ENCODE results near the gene GLIPR1L1. TPM values are rescaled to one million over a fixed set of nuclear protein-coding genes. Genes with fewer than 3 reads are reported as not detected.

GLIPR1L1 gene
- total RNA-seq (2014; rRNA removed; shearing (Covaris generic)), result not detected in 2 replicates

GRCh38 chr12:75334384-75335030, at the start of gene GLIPR1L1:
Gene GLIPR1L1 (plus strand): TSS chr12:75334670. CDS start chr12:75334729, 59 bp downstream.
- peak; percentile 94 for DNase-seq (ENCODE audit: low spot score)
- in situ Hi-C loops (cut with HindIII; ENCODE audit: low sequenced_read_pairs), result no loop called here

- no peak for DNase-seq (ENCODE audit: low spot score)
- in situ Hi-C loops (cut with HindIII; ENCODE audit: low sequenced_read_pairs), result no loop called here
Observed at GRCh38 chr12:75288860-75289259, 45.6 kb upstream of the GLIPR1L1 start.

GRCh38 chr12:75289753-75290152, 44.7 kb upstream of the GLIPR1L1 start:
- in situ Hi-C loops (cut with HindIII; ENCODE audit: low sequenced_read_pairs), result no loop called here
- peak; percentile 3 for DNase-seq (ENCODE audit: low spot score)

GRCh38 chr12:75291014-75291413, 43.5 kb upstream of the GLIPR1L1 start:
- in situ Hi-C loops (cut with HindIII; ENCODE audit: low sequenced_read_pairs), result no loop called here
- DNase-seq (ENCODE audit: low spot score), result no peak

- in situ Hi-C loops (cut with HindIII; ENCODE audit: low sequenced_read_pairs), result no loop called here
- DNase-seq (ENCODE audit: low spot score), result no peak
Observed at GRCh38 chr12:75294336-75294735, 40.1 kb upstream of the GLIPR1L1 start.

- in situ Hi-C loops (cut with HindIII; ENCODE audit: low sequenced_read_pairs), result no loop called here
- DNase-seq (ENCODE audit: low spot score), result no peak
Observed at GRCh38 chr12:75294797-75295196, 39.7 kb upstream of the GLIPR1L1 start.

- no peak for DNase-seq (ENCODE audit: low spot score)
- in situ Hi-C loops (cut with HindIII; ENCODE audit: low sequenced_read_pairs), result no loop called here
Observed at GRCh38 chr12:75302225-75302624, 32.2 kb upstream of the GLIPR1L1 start.

GRCh38 chr12:75302781-75303180, 31.7 kb upstream of the GLIPR1L1 start:
- in situ Hi-C loops (cut with HindIII; ENCODE audit: low sequenced_read_pairs), result no loop called here
- DNase-seq (ENCODE audit: low spot score), result no peak

- in situ Hi-C loops (cut with HindIII; ENCODE audit: low sequenced_read_pairs), result no loop called here
- DNase-seq (ENCODE audit: low spot score), result no peak
Observed at GRCh38 chr12:75305412-75306332, 28.8 kb upstream of the GLIPR1L1 start.

GRCh38 chr12:75308279-75308678, 26.2 kb upstream of the GLIPR1L1 start:
- in situ Hi-C loops (cut with HindIII; ENCODE audit: low sequenced_read_pairs), result no loop called here
- DNase-seq (ENCODE audit: low spot score), result no peak

GRCh38 chr12:75311369-75311768, 23.1 kb upstream of the GLIPR1L1 start:
- in situ Hi-C loops (cut with HindIII; ENCODE audit: low sequenced_read_pairs), result no loop called here
- DNase-seq (ENCODE audit: low spot score), result no peak

GRCh38 chr12:75315518-75315917, 19.0 kb upstream of the GLIPR1L1 start:
- in situ Hi-C loops (cut with HindIII; ENCODE audit: low sequenced_read_pairs), result no loop called here
- no peak for DNase-seq (ENCODE audit: low spot score)

- no peak for DNase-seq (ENCODE audit: low spot score)
- in situ Hi-C loops (cut with HindIII; ENCODE audit: low sequenced_read_pairs), result no loop called here
Observed at GRCh38 chr12:75317784-75318183, 16.7 kb upstream of the GLIPR1L1 start.

GRCh38 chr12:75322464-75322863, 12.0 kb upstream of the GLIPR1L1 start:
- no peak for DNase-seq (ENCODE audit: low spot score)
- in situ Hi-C loops (cut with HindIII; ENCODE audit: low sequenced_read_pairs), result no loop called here

- no peak for DNase-seq (ENCODE audit: low spot score)
- in situ Hi-C loops (cut with HindIII; ENCODE audit: low sequenced_read_pairs), result no loop called here
Observed at GRCh38 chr12:75323663-75324062, 10.8 kb upstream of the GLIPR1L1 start.

GRCh38 chr12:75327642-75328041, 6.8 kb upstream of the GLIPR1L1 start:
- DNase-seq (ENCODE audit: low spot score), result no peak
- in situ Hi-C loops (cut with HindIII; ENCODE audit: low sequenced_read_pairs), result no loop called here

GRCh38 chr12:75329918-75330826, 4.3 kb upstream of the GLIPR1L1 start, which contains the start of gene CAPS2:
Gene CAPS2 (minus strand): TSS chr12:75330324. CDS start chr12:75326498, 3,826 bp downstream.
- in situ Hi-C loops (cut with HindIII; ENCODE audit: low sequenced_read_pairs), result no loop called here
- peak; percentile 82 for DNase-seq (ENCODE audit: low spot score)

- no peak for DNase-seq (ENCODE audit: low spot score)
- in situ Hi-C loops (cut with HindIII; ENCODE audit: low sequenced_read_pairs), result no loop called here
Observed at GRCh38 chr12:75337905-75338304, 3.4 kb downstream of the GLIPR1L1 start.

- no peak for DNase-seq (ENCODE audit: low spot score)
Observed at GRCh38 chr12:75341873-75342272, 7.4 kb downstream of the GLIPR1L1 start.

More at GRCh38 chr12:75341873-75342272, 7.4 kb downstream of the GLIPR1L1 start:
- in situ Hi-C loops (cut with HindIII; ENCODE audit: low sequenced_read_pairs), result no loop called here

Measured in G401 (cell line).